MM.1S (cell line): ENCODE results near the gene SLIT3.

Source experiments
- DNase-seq: peaks from one replicate; pipeline ENCODE4 v3.0.0-alpha.2; 2015
- H2AFZ ChIP-seq: fragments of 300-600 bp; sonication (generic); 2 replicates; pipeline ENCODE4 v1.6.0; 2016; ENCODE audit warnings: antibody characterized with exemption, low read length
- H3F3A ChIP-seq: fragments of 300-600 bp; sonication (generic); 2 replicates; pipeline ENCODE4 v1.6.1; 2016; ENCODE audit warnings: mild to moderate bottlenecking, antibody characterized with exemption, low read length, moderate library complexity, mixed read lengths; ENCODE audit not compliant: insufficient read depth
- H3K27ac ChIP-seq: fragments of 300-600 bp; sonication (generic); 2 replicates; pipeline ENCODE4 v1.5.1; 2016; ENCODE audit warnings: mild to moderate bottlenecking, low read length
- H3K27me3 ChIP-seq: fragments of 300-600 bp; sonication (generic); replicated peaks from 2 replicates; pipeline ENCODE4 v1.6.0; 2016; ENCODE audit warnings: low read length; ENCODE audit not compliant: insufficient read depth
- H3K36me3 ChIP-seq: fragments of 300-600 bp; sonication (generic); replicated peaks from 2 replicates; pipeline ENCODE4 v1.6.1; 2016; ENCODE audit warnings: mild to moderate bottlenecking, low read length, mixed read lengths; ENCODE audit not compliant: insufficient read depth
- H3K4me1 ChIP-seq: fragments of 300-600 bp; sonication (generic); 2 replicates; pipeline ENCODE4 v1.6.1; 2016; ENCODE audit warnings: low read length, mixed read lengths
- H3K4me2 ChIP-seq: fragments of 300-600 bp; sonication (generic); 2 replicates; pipeline ENCODE4 v1.6.0; 2016; ENCODE audit warnings: low read depth, low read length
- H3K4me3 ChIP-seq: fragments of 300-600 bp; sonication (generic); 2 replicates; pipeline ENCODE4 v1.5.1; 2016; ENCODE audit warnings: low read length, mixed read lengths
- H3K79me2 ChIP-seq: fragments of 300-600 bp; sonication (generic); 2 replicates; pipeline ENCODE4 v1.6.1; 2016; ENCODE audit warnings: mixed run types, low read length, mixed read lengths
- H3K9ac ChIP-seq: fragments of 300-600 bp; sonication (generic); 2 replicates; pipeline ENCODE4 v1.6.1; 2016; ENCODE audit warnings: low read length, mixed read lengths
- H3K9me2 ChIP-seq: fragments of 300-600 bp; sonication (generic); replicated peaks from 2 replicates; pipeline ENCODE4 v1.6.1; 2016; ENCODE audit warnings: mild to moderate bottlenecking, low read length, mixed read lengths; ENCODE audit not compliant: insufficient read depth
- H3K9me3 ChIP-seq: fragments of 300-600 bp; sonication (generic); replicated peaks from 2 replicates; pipeline ENCODE4 v1.6.1; 2016; ENCODE audit warnings: mild to moderate bottlenecking, low read length, mixed read lengths; ENCODE audit not compliant: insufficient read depth
- H4K20me1 ChIP-seq: fragments of 300-600 bp; sonication (generic); 2 replicates; pipeline ENCODE4 v1.6.1; 2016; ENCODE audit warnings: mild to moderate bottlenecking, low read length, moderate library complexity, mixed read lengths; ENCODE audit not compliant: insufficient read depth
- CTCF ChIP-seq: fragments of 300-600 bp; sonication (generic); IDR thresholded peaks from 2 replicates; pipeline ENCODE4 v1.5.1; 2016; ENCODE audit warnings: antibody characterized with exemption, low read length, mixed read lengths
- EZH2 ChIP-seq: fragments of 300-600 bp; sonication (generic); optimal IDR thresholded peaks from 2 replicates; pipeline ENCODE3; 2017; ENCODE audit warnings: low read depth, mild to moderate bottlenecking, antibody characterized with exemption, low read length, mixed read lengths
- EZH2phosphoT487 ChIP-seq: fragments of 300-600 bp; sonication (generic); IDR thresholded peaks from 2 replicates; pipeline ENCODE4 v1.6.1; 2018; ENCODE audit warnings: antibody characterized with exemption, low read length

Gene SLIT3

GRCh38 chr5:169219351-169219750 lies 81.6 kb downstream of the SLIT3 start:
- no peaks in the 10 kb centered on the region for H3F3A ChIP-seq
- H3K9me3 ChIP-seq: no peaks in the 10 kb centered on the region
- H3K27me3 ChIP-seq: no peaks in the 10 kb centered on the region
- TF ChIP-seq CTCF (no peak), EZH2 (no peak), EZH2phosphoT487 (no peak)
- H4K20me1 ChIP-seq: no peaks in the 10 kb centered on the region
- no peaks in the 10 kb centered on the region for H3K79me2 ChIP-seq
- H3K4me2 ChIP-seq: no peak overlapping the region
- no peak overlapping the region for H3K9ac ChIP-seq
- no peaks in the 10 kb centered on the region for H3K4me1 ChIP-seq
- no peak overlapping the region for H3K27ac ChIP-seq
- no peaks in the 10 kb centered on the region for H3K36me3 ChIP-seq
- DNase-seq: no peak
- H2AFZ ChIP-seq: no peak overlapping the region
- no peaks in the 10 kb centered on the region for H3K9me2 ChIP-seq
- no peak overlapping the region for H3K4me3 ChIP-seq

GRCh38 chr5:169218861-169219260 lies 82.1 kb downstream of the SLIT3 start:
- no peak for DNase-seq
- H3K9ac ChIP-seq: no peak overlapping the region
- H3K79me2 ChIP-seq: no peaks in the 10 kb centered on the region
- no peaks in the 10 kb centered on the region for H4K20me1 ChIP-seq
- no peaks in the 10 kb centered on the region for H3K36me3 ChIP-seq
- no peak overlapping the region for H3K4me2 ChIP-seq
- H2AFZ ChIP-seq: no peak overlapping the region
- no peak overlapping the region for H3K27ac ChIP-seq
- no peak overlapping the region for H3K4me3 ChIP-seq
- H3F3A ChIP-seq: no peaks in the 10 kb centered on the region
- no peaks in the 10 kb centered on the region for H3K9me3 ChIP-seq
- no peaks in the 10 kb centered on the region for H3K9me2 ChIP-seq
- TF ChIP-seq EZH2: no peak
- no peak for TF ChIP-seq EZH2phosphoT487
- no peak for TF ChIP-seq CTCF
- H3K4me1 ChIP-seq: no peaks in the 10 kb centered on the region
- H3K27me3 ChIP-seq: no peaks in the 10 kb centered on the region

- Histone ChIP-seq H3K36me3 (no peaks in the 10 kb centered on the region), H4K20me1 (no peaks in the 10 kb centered on the region), H3F3A (no peaks in the 10 kb centered on the region), H3K27ac (no peak overlapping the region), H3K4me3 (no peak overlapping the region), H3K27me3 (no peaks in the 10 kb centered on the region), H3K9me2 (no peaks in the 10 kb centered on the region), H2AFZ (no peak overlapping the region), H3K4me1 (no peaks in the 10 kb centered on the region), H3K9ac (no peak overlapping the region), H3K79me2 (no peaks in the 10 kb centered on the region), H3K9me3 (no peaks in the 10 kb centered on the region), H3K4me2 (no peak overlapping the region)
- DNase-seq: peak; percentile 47
- TF ChIP-seq CTCF: no peak
- TF ChIP-seq EZH2: no peak
- TF ChIP-seq EZH2phosphoT487: no peak
Measured at GRCh38 chr5:169218176-169218575, 82.8 kb downstream of the SLIT3 start.

- H4K20me1 ChIP-seq: no peaks in the 10 kb centered on the region
- no peak for DNase-seq
- H3K27me3 ChIP-seq: no peaks in the 10 kb centered on the region
- H3K9ac ChIP-seq: no peak overlapping the region
- no peaks in the 10 kb centered on the region for H3K9me3 ChIP-seq
- H3K4me3 ChIP-seq: no peak overlapping the region
- H3K79me2 ChIP-seq: no peaks in the 10 kb centered on the region
- H3K27ac ChIP-seq: no peak overlapping the region
- H2AFZ ChIP-seq: no peak overlapping the region
- no peak overlapping the region for H3K4me2 ChIP-seq
- no peaks in the 10 kb centered on the region for H3K9me2 ChIP-seq
- no peaks in the 10 kb centered on the region for H3K4me1 ChIP-seq
- no peaks in the 10 kb centered on the region for H3F3A ChIP-seq
- no peaks in the 10 kb centered on the region for H3K36me3 ChIP-seq
- no peak for TF ChIP-seq EZH2phosphoT487
- TF ChIP-seq EZH2: no peak
- TF ChIP-seq CTCF: no peak
Measured at GRCh38 chr5:169216866-169217265, 84.1 kb downstream of the SLIT3 start.
